COLO668 (cell line): Measurements from ENCODE around the gene DCAF4.

Experiments used
- DNase-seq: peaks from one replicate; lab custom pipeline; 2025; ENCODE audit not compliant: unreplicated experiment; lab: John Stamatoyannopoulos, UW

The DCAF4 gene, protein sequence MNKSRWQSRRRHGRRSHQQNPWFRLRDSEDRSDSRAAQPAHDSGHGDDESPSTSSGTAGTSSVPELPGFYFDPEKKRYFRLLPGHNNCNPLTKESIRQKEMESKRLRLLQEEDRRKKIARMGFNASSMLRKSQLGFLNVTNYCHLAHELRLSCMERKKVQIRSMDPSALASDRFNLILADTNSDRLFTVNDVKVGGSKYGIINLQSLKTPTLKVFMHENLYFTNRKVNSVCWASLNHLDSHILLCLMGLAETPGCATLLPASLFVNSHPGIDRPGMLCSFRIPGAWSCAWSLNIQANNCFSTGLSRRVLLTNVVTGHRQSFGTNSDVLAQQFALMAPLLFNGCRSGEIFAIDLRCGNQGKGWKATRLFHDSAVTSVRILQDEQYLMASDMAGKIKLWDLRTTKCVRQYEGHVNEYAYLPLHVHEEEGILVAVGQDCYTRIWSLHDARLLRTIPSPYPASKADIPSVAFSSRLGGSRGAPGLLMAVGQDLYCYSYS

DNA sequence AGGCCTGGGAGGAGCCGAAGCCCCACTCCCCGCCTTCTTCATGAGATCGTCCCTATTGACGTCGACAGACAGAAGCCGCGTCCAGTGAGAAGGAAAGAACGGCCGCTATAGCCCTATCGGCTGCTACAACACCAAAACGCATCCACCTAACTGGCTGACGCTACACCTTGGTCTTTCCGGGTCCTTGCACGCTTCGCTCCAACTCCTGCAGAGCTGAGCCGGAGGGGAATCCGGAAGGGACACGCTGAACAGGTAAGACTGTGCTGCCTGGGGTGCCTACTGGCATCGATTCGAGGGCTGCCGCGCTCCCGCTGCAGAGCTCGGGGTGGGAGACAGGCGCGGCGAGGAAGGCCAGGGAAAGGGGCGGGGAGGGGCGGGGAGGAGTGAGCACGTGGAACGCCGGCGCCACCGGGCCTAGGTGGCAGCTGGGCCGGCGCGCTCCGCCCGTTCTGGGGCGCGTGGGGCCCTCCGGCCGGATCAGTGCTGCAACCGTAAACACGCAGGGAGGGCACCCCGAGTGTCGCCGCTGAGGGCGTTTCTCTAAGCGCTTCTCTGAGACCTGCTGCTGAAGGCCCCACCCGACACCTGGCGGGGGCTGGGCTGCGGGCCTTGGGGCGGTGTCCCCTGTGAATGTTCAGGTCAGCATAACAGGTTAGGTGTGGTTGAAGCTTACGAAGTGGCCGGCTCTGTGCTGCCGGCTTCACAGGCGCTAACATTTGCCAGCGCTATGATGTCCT lies at the start of gene DCAF4:
Gene DCAF4, plus strand, starts transcription at position 173 of the 737 bp plus-strand sequence. CDS start 11,515 bp downstream, outside the sequence.
- peak; percentile 97 for DNase-seq

GRCh38 chr14:72876710-72877063 lies 49.6 kb upstream of the DCAF4 start:
- DNase-seq = no peak

DNA sequence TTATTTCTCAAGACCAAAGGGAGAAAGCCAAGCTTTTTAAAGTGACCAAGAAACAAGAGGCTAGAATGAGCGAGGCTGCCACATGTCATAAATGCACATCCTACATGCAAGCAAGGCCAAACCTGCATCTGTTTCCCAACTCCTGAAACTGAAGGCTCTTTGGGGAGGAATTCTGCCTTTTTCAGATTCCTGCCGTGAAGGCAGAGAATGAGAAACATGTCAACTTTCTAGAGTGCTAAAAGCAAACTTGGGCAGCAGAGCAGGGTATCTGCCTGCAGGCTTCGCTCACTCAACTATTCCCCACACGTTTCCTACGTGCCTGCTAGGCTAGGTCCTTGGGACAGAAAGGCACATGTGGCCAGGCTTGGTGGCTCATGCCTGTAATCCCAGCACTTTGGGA lies 47.5 kb upstream of the DCAF4 start:
- DNase-seq = no peak

DNA sequence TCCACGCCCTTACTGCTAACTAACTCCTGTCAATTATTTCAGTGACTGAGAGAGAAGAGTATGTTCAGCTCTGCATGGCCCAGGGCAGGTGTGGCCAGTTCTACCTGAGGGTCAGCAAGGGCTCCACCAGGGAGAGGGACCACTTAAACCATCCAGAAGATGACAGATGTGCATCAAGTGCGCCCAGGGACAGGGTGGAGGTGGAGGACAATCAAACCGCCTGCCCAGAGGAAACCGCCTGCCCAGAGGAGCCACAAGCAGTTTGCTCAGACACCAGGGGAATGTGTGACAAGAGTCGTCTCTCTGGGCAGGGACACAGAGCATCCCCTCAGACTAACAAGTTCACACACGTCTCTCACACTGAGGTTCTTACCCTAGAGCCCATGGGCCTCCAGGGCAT lies 46.8 kb upstream of the DCAF4 start:
- DNase-seq = no peak

DNA sequence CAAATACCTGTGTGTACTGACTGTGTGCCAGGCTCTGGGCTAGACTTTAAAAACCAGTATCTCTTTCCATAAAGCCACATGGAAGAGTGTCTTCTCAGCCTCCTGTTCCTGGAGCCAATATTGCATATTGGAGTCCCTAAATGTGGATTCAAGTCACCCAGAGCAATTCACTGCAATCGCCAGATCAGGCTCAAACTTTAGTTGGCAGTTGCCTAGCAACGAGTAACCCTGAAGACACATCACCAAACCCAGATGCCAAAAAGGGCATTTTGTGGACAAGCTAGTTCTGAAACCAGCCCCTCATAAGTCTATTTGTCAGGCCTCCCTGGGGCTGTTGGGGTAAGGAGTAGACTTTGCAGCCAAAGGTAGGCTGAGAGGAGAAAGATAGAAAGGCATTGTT lies 46.1 kb upstream of the DCAF4 start:
- no peak for DNase-seq

- no peak for DNase-seq
These were observed 45.4 kb upstream of the DCAF4 start for GRCh38 chr14:72880820-72881219.

GRCh38 chr14:72881543-72881942 lies 44.7 kb upstream of the DCAF4 start:
- no peak for DNase-seq

DNA sequence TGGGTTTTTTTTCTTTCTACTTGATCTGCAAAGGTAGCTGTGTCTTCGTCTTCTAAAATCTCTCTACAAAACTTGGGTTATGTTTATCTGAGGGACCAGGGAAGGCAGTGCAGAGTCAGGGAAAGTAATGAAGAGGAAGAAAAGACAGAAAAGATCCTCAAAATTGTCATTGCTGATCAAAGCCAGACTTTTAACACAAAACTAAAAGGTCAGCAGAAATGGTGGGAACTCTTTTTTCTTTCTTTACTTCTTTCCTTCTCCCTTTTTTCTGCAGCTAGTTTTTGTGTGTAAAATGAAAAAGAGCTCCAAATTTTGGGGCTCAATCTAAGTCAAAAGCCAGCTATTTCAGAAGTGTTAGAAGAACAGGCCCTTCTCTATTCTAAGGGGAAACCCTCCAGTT lies 44.2 kb upstream of the DCAF4 start:
- DNase-seq = no peak

GRCh38 chr14:72882463-72882862 lies 43.8 kb upstream of the DCAF4 start:
- no peak for DNase-seq

DNA sequence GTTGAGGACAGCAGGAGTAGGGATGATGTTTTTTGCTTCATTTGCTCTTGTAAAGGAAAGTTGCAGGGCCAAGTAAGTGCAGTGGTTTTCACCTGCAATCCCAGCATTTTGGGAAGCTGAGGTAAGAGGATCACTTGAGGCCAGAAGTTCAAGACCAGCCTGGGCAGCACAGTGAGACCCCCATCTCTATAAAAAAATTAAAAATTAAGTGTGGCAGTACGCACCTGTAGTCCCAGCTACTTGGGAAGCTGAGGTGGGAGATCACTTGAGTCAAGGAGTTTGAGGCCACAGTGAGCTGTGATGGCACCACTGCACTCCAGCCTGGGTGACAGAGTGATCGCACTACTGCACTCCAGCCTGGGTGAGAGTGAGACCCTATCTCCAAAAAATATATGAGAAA lies 43.2 kb upstream of the DCAF4 start:
- DNase-seq = no peak

DNA sequence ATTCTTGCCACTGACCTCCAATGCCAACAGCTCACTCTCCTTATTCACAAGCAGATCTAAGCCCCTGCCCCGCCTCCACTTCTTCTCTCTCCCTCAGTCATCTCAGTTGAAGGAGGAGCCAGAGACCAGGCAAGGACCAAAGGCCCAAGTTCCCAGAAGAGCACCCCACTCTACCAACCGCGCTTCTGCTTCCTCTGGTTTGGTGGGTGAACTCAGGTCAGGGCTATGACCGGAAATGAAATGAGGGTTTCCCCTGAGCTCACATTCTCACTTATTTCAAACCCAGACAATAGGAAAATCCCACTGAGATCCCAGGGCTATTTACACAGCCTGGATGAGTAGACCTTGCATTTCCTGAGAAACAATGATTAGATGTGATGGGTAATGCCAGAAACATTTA lies 42.3 kb upstream of the DCAF4 start:
- no peak for DNase-seq

DNA sequence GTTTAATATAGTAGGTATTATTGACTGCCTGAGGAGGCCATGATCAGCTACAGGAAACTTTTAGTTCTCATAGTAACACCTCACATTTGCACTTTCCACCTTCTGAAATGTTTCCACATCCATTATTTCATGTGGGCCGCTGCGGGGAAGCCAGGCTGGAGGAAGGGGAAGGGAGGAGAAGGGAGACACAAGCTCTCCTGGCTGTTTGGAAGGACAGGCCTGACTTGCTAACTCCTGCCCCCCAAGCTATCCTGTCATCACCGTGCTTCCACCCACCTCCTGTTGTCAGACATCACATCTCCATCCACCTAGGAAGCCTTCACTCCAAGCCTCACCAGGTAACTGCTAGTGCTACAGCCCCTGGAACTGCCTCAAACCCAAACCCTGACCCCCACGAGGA lies 41.9 kb upstream of the DCAF4 start:
- no peak for DNase-seq

DNA sequence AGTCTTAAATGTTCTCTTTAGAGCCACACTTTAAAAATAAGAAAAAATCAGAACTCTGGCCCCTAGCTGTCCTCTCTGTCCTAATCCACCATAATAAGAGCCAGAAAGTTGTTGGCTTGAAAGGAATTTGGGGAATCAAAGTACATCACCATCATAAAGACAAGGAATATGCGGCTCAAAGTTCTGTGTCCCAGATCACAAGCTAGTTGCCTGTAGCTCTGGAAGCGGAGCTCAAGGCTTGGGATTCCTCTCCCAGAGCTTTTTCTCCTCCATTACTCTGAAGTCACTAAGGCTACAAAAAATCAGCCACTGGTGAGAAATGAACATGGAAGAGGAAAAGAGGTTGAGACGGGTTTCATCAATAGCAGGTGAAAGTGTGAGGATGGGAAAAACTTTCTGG lies 38.8 kb upstream of the DCAF4 start:
- DNase-seq = no peak

GRCh38 chr14:72888192-72888591 lies 38.1 kb upstream of the DCAF4 start:
- no peak for DNase-seq

DNA sequence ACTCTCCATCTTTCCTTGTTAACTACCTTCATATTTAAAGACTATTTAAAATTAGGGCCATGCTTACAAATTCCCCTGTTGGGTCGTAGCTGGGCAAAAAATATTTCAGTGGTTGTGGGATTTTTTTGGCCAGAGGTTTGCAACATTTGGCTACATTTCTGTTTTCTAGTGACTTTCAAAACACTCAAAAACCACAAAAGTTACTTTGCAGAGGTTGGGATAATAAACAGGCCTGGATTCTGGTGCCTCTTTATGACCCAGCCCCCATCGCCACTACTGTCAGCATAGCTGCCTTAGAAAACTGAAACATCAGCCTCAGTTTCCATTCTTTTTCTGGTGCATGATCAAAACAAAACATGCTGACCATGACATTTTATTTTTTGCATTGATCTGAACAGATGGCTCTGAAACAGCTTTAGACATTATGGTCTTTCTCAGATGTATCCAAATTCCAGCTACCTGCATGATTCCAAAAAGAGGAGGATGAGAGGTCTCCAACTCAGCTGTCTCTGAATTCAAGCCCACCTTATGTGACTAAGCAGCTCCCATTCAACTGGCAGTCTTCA lies 37.5 kb upstream of the DCAF4 start:
- DNase-seq = no peak

DNA sequence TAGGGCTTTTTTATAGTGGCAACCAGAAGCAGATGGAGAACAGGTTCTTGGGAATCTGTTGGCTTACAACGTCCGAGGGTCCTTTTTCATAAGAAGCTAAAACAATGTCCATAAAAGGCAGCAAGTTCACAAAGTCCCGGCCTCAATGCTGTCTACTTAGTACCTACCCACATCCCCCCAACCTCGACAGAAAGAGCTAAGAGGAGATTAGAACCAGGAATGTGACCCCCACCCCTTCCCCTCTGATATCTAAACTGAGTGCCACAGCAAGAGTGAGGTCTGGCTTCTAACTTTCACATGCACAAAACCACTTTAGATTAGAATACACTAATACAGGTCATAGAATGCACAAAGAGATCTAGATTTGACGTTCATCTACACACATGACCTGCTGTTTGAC lies 36.9 kb upstream of the DCAF4 start:
- no peak for DNase-seq

DNA sequence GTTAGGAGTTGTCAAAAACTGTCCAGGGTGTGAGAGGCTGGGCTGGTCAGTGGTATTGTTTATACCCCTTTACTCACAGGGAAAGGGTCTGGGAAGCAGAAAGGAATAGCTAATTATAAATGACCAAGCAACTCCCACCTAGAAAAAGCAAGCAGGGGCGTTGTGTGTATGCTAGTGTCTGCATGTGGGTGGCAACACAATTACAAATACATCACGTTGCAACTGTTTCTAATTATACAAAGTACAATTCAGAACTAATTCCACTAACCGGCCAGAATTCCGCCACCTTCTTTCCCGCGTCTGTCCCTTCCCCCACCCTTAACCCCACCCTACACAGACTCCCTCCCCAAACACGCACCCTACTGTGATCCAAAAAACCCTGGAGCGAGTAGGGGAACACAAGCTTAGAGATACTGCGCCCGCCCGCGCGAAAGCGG lies 34.6 kb upstream of the DCAF4 start:
- DNase-seq = no peak

DNA sequence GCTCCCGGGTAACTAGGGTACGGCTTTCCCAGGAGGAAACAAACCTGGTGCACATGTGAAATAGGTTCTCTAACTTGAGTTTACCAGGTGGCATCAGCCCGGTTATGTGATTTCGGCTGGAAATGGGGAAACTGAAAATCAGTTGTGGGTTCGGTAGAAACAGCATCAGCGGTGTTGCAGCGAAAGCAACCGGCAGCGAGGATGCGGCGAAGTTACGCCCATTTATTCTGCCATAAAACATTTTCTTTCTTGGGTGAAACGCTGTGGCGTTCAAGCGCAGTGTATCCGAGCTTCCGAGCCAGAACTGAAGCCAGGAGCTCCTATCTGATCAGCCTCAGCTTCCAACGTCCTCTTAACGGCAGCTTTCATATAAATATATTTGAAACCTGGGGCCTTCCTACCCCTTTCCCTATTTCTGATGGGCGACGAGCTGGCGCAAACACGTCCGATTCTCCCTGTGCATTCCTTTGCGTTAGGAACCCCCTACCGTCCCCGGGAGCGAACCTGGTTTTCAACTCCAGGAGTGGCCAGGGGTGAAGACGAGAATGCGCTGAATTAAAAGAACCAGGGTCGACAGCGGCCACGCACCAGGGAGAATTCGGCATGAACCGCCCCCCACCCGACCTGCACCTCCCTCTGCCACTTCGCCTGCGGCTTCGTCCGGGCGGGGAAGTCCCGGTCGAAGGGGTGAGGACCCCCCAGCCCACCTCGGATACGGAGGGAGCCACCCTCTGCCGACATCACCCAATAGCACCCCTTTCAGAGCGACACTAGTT lies 34.0 kb upstream of the DCAF4 start:
- DNase-seq = peak; percentile 36

DNA sequence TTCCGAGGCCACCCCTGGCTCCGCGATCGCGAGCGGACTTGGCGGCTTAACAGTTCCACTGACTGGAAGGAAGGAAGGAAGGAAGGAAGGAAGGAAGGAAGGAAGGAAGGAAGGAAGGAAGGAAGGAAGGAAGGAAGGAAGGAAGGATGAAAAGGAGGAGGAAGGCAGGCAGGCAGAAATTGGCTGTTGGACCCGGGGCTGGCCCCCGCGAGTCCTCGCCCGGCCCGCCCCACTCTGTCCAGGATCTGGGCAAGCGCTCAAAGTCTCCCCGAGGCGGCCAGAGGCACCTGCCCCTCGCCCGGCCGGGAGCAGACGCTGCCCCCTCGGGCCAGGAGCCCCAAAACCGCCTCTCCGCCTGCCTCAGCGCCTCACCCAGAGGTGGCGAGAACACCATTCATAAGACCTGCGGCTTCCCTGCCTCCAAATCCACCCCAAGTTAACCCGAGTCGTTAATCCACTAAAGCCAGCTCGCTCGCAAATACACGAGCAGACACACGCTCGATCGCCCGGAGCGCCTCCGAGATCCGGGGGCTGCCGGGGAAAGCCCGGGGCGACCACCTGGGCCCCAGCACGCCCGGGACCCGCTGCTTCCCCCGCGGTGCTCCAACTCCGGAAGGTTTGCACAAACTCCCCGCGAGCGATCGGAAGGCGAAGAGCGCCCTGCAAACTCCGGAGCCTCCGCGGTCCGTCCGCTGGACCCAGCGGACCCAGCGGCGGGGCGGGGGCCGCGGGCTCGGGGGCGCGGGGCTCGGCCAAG lies 33.2 kb upstream of the DCAF4 start:
- peak; percentile 33 for DNase-seq

- DNase-seq = peak; percentile 94
These were observed 32.5 kb upstream of the DCAF4 start, which contains the start of gene DPF3 for GRCh38 chr14:72893636-72894322. Gene DPF3, minus strand, starts transcription at chr14:72894101. Its CDS starts 13 bp downstream, at chr14:72894088.
